HL-60 (cell line): ENCODE measurements around the gene SOX8.

ENCODE experiments used
- DNase-seq, 2 experiments: peaks; one replicate each; pipeline ENCODE4 v3.0.0-alpha.2; 2010 to 2020; ENCODE audit warnings: low read depth in 1 of 2, low spot score in 1 of 2
- H3K27ac ChIP-seq: fragments of 250-450 bp; sonication (Bioruptor Pico); replicated peaks from 2 replicates; pipeline ENCODE4 v1.5.1; 2020; ENCODE audit warnings: mild to moderate bottlenecking, moderate library complexity
- H3K27me3 ChIP-seq: fragments of 250-450 bp; sonication (Bioruptor Pico); 2 replicates; pipeline ENCODE4 v1.5.1; 2021; ENCODE audit warnings: mild to moderate bottlenecking, moderate library complexity; ENCODE audit not compliant: insufficient read depth, poor library complexity, severe bottlenecking
- H3K4me3 ChIP-seq: replicated peaks from 2 replicates; pipeline ENCODE4 v1.5.1; 2011; ENCODE audit warnings: mild to moderate bottlenecking, control low read depth, low read length; ENCODE audit not compliant: insufficient read depth
- CTCF ChIP-seq: IDR thresholded peaks from one replicate; pipeline ENCODE4 v1.5.1; 2011; ENCODE audit warnings: low read length, control low read depth, inconsistent platforms; ENCODE audit not compliant: insufficient read depth
- GABPA ChIP-seq: IDR thresholded peaks from 2 replicates; pipeline ENCODE4 v1.6.1; 2012; ENCODE audit warnings: low read depth
- POLR2AphosphoS5 ChIP-seq: IDR thresholded peaks from 2 replicates; pipeline ENCODE4 v1.6.1; 2012; ENCODE audit warnings: low read depth
- REST ChIP-seq: IDR thresholded peaks from 2 replicates; pipeline ENCODE4 v1.6.1; 2012; ENCODE audit warnings: low read depth; ENCODE audit not compliant: insufficient replicate concordance
- SPI1 ChIP-seq: IDR thresholded peaks from 2 replicates; pipeline ENCODE4 v1.6.1; 2012; ENCODE audit warnings: low read depth, mild to moderate bottlenecking, borderline replicate concordance

The SOX8 gene

DNA sequence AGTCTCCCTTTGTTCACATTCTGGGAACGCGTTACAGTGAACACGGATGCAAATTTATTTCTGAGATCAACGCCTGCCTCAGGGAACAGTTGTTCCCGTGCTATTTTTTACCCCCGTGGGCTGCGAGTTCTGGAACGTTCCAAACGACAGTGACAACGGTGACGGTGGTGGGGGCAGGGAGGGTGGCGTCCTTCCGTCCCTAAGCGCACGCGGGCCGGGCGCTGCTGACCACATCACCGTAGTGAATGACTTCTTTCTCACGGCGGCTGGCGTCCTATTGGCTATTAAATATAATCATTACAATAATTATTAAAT, 45.9 kb downstream of the SOX8 start:
- H3K27ac ChIP-seq, result no peak overlapping the region
- H3K4me3 ChIP-seq, result no peak overlapping the region
- DNase-seq, result no peak
- no peak for TF ChIP-seq POLR2AphosphoS5
- TF ChIP-seq REST, result no peak
- no peak for TF ChIP-seq CTCF
- no peak for TF ChIP-seq GABPA
- no peak for TF ChIP-seq SPI1
- peaks cover 12% of the 10 kb centered on the region for H3K27me3 ChIP-seq

- TF ChIP-seq GABPA, result no peak
- TF ChIP-seq SPI1, result no peak
- DNase-seq, result no peak
- Histone ChIP-seq H3K27ac (no peak overlapping the region), H3K4me3 (no peak overlapping the region), H3K27me3 (peaks cover 12% of the 10 kb centered on the region)
These were observed 46.5 kb downstream of the SOX8 start for GRCh38 chr16:1028056-1028455.

- no peak for DNase-seq
- peaks cover 12% of the 10 kb centered on the region for H3K27me3 ChIP-seq
- no peak for TF ChIP-seq CTCF
- TF ChIP-seq GABPA, result no peak
- TF ChIP-seq POLR2AphosphoS5, result no peak
- no peak for TF ChIP-seq SPI1
- TF ChIP-seq REST, result no peak
- H3K27ac ChIP-seq, result no peak overlapping the region
- H3K4me3 ChIP-seq, result no peak overlapping the region
These were observed 47.1 kb downstream of the SOX8 start for GRCh38 chr16:1028524-1029258.

- H3K27me3 ChIP-seq, result peaks cover 12% of the 10 kb centered on the region
- H3K4me3 ChIP-seq, result no peak overlapping the region
- no peak for TF ChIP-seq POLR2AphosphoS5
- TF ChIP-seq CTCF, result no peak
- no peak for TF ChIP-seq GABPA
- TF ChIP-seq SPI1, result no peak
- DNase-seq, result no peak
- H3K27ac ChIP-seq, result no peak overlapping the region
These were observed 47.6 kb downstream of the SOX8 start for GRCh38 chr16:1029259-1029545.
